ENCODE measurements around the gene NKD1. TPM values are rescaled to one million over a fixed set of nuclear protein-coding genes. Genes with fewer than 3 reads are reported as not detected.

Gene NKD1
- 0.12 to 0.49 TPM (median 0.30 TPM) in 5 replicates for total RNA-seq (2022; extraction: Qiagen RNA extraction)

DNA sequence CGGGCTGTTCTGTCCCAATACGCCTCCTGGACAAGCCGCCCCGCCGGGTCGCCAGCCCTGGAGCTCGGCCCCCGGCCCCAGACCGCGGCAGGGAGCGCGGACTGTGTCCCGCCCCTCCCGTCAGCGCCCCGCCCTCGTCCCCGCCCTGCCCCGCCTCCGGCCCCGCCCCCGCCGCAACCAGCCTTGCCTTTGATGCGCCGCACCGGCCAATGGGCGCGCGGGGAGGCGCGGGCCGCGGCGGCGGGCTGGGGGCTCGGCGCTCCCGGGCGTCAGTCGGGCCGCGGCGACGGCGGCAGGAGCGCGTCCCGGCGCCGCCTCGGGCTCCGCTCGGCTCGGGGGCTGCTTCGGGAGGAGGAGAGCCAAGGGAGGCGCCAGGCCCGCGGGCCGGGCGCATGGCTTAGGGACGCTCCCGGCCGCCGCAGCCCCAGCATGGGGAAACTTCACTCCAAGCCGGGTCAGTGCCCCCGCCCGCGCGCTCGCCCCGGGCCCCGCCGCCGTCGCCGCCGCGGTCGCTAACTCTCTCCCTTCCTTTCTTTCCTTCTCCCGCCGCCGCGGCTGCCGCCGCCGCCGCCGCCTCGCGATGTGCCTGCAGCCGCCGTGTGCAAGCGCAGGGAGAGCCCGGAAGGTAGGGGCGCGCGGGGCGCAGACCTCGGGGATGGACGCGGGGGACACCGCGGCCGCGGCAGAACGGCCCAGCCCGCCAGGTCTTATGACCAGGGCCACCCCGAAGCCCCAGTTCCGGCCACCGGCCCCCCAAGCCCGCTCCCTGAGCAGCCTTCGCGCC, at the start of gene NKD1:
Gene NKD1 (plus strand): TSS at position 272 of the 784 bp plus-strand sequence. CDS start 158 bp downstream, at position 430.

GRCh38 chr16:50681021-50681885, 133.1 kb downstream of the NKD1 start, which contains the start of gene SNX20:
SNX20 (minus strand) TSS chr16:50681312; CDS start chr16:50677526, 3,786 bp downstream.

DNA sequence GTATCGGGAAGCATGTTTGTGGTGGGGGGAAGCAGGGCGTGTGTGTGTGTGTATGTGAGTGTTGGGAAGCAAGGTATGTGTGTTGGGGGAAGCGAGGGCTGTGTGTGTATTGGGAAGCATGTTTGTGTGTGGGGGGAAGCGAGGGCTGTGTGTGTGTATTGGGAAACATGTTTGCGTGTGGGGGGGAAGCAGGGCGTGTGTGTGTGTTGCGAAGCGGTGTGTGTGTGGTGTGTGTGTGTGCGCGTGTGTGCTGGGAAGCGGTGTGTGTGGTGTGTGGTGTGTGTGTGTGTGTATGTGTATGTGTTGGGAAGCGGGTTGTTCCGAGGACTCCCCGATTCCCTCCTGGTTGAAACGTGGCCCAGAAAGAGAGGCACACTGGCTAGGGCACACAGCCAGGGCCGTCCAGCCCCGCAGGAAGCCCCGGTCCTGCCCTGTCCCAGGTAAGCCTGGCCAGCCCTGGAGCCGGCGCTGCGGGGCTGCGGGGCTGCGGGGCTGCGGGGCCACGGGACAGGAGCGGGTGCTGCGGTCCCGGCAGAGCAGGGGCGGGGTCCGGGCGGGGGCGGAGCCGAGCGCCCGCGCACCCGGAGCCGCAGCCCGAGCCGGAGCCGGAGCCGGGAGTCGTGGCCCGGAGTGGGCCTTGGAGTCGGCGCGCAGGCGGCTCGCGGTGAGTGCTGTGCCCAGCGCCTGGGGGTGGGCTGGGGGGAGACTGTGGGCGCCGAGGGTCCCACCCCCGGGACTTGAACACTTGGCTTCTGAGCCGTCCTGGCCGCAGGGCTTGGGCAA, 145.0 kb downstream of the NKD1 start, which contains the start of gene NOD2:
Gene NOD2 (plus strand): TSS at position 608 of the 783 bp plus-strand sequence. CDS start 5,890 bp downstream, outside the sequence.

Other genes starting within 250 kb of the NKD1 start
- 59.1 to 62.6 TPM (median 60.0 TPM) in 5 replicates for gene BRD7, start 179.4 kb upstream of the NKD1 start, total RNA-seq (2022; extraction: Qiagen RNA extraction)
- gene SNX20, start 132.9 kb downstream of the NKD1 start, total RNA-seq (2022; extraction: Qiagen RNA extraction) = not detected in 5 replicates
- not detected in 5 replicates for gene NOD2, start 145.2 kb downstream of the NKD1 start, total RNA-seq (2022; extraction: Qiagen RNA extraction)
- gene CYLD, start 193.7 kb downstream of the NKD1 start, total RNA-seq (2022; extraction: Qiagen RNA extraction) = 10.7 to 15.8 TPM (median 12.8 TPM) in 5 replicates